Superior temporal gyrus (tissue), 1 donor: ENCODE results near the gene GNAL.
"Not testable (repeated sequence)": the region's sequence is repeated elsewhere in the genome, so short reads cannot be mapped to it uniquely, and the experiment has no call there.

Experiments used
- DNase-seq: peaks from one replicate; pipeline ENCODE4 v3.0.0-alpha.2; 2016; ENCODE audit errors: extremely low spot score

GNAL gene

GRCh38 chr18:11688972-11689668 is at the start of gene GNAL:
Gene GNAL (plus strand): TSS chr18:11689264. CDS start chr18:11689564, 300 bp downstream.
- DNase-seq = peak; percentile 71

DNA sequence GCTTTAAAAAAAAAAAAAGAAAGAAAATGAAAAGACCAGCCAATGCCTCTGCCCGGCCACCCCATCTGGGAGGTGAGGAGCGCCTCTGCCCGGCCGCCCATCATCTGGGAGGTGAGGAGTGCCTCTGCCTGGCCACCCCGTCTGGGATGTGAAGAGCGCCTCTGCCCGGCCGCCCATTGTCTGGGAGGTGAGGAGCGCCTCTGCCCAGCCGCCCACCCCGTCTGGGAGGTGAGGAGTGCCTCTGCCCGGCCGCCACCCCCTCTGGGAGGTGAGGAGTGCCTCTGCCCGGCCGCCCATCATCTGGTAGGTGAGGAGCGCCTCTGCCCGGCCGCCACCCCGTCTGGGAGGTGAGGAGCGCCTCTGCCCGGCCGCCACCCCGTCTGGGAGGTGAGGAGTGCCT is 41.8 kb upstream of the GNAL start:
- DNase-seq = not testable (repeated sequence)

DNA sequence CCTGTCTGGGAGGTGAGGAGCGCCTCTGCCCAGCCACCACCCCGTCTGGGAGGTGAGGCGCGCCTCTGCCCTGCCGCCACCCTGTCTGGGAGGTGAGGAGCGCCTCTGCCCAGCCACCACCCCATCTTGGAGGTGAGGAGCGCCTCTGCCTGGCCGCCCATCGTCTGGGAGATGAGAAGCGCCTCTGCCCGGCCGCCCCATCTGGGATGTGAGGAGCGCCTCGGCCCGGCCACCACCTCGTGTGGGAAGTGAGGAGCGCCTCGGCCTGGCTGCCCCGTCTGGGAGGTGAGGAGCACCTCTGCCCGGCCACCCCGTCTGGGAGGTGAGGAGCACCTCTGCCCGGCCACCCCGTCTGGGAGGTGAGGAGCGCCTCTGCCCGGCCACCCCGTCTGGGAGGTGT is 41.3 kb upstream of the GNAL start:
- DNase-seq = not testable (repeated sequence)

DNA sequence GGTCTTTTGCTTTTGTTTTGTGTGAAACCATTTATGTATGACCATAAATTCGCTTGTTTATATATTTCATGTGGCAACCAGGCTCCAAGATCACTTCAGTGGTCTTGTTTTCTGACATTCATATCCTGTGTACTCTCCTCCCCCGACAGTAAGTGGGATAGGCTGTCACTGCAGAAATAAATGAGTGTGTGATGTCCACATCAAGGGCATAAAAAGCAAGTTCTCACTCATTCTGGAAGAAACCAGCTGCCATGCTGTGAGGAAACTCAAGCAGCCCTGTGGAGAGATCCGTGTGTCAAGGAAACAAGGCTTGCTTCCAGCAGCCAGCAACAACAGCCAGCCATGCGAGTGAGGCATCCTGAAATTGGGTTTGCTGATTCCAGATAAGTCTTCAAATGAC is 39.2 kb upstream of the GNAL start:
- no peak for DNase-seq

DNA sequence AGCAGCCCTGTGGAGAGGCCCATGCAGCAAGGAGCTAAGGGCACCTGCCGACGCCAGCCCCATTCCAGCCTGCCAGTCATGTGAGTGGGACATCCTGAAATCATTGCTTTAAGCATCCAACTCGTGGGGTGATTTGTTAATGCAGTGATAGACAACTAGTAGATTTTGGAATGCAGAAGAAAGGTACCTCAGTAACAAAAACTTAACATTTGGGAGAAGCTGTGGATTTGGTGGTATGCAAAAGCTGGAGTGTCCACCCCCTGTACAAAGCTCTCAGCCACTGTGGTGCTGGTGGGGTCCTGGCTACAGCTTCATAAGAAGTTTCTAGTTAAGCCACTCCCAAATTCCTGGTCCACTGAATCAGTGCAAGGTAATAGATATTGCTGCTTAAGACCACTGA is 37.2 kb upstream of the GNAL start:
- DNase-seq = no peak

DNA sequence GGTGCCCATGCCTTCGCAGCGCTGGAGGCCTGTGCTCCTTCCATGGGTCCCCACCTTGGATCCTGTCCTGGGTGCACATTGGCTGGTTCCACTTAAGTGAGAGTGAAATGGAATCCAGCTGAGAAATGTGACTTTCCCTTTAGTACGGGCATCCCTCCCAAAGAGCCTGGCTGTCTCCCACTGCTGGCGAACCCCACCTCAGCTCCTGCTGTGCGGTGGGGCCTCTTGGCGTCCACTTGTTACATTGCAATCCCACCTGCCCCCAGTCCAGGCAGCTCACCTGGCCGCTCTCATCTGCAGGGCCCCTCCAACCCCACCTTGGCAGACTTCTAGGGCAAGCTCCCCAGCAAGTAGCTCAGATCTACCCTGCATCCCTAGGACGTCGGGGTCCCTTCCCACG is 35.5 kb upstream of the GNAL start:
- no peak for DNase-seq

DNA sequence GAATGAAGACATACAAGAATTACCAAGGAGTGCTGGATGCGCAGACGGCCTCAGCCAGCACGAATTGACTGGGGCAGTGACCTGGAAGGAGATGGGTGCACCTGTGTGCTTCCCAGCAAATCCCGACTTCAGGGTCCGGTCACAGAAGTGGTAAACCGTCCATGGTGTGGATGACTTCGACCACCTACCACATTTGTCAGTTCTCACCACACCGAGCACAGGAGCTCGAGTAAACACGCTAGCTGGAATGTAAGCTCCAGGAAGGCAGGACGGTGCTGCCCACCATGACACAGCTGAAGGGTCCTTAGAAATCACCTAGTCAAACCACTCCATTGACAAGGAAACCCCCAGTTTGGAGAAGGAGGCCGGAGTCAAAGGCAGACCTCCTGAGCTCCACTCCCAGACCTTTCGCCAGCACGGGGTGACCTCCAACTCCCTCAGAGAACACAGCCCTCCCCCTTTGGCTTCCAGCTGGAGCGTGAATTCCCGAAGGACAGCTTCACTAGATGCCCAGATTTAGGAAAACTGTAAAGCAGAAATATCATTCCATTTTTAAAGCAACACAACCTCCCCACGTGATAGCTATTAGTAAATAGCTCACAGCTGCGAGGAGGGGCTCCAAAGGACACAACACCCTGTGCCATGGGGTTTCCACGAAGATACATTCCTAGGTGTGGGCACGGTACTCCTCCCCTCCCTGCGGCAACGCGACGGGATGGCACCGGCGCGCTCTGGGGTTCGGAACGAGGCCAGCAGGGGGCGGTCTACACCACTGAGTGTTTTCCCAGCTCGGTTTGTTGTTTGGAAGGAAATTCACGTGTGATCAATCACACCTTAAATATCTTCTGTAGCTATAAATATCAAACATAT is 34.1 kb upstream of the GNAL start:
- DNase-seq = peak; percentile 72

DNA sequence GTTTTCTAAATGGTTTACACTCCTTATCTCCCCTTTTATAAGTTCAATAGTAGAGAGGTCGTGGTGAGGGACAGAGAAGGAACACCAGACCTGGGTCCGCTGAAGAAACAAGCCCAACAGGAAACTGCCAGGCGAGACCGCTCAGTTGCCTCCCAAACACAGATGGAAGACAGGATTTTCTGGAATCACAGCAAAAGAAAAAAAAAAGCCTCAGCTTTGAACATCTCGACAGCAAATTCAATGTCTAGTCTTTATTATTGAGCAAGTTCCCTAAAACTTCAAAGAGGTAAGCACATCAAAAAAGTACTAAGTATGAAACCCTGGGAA is 33.5 kb upstream of the GNAL start:
- no peak for DNase-seq

DNA sequence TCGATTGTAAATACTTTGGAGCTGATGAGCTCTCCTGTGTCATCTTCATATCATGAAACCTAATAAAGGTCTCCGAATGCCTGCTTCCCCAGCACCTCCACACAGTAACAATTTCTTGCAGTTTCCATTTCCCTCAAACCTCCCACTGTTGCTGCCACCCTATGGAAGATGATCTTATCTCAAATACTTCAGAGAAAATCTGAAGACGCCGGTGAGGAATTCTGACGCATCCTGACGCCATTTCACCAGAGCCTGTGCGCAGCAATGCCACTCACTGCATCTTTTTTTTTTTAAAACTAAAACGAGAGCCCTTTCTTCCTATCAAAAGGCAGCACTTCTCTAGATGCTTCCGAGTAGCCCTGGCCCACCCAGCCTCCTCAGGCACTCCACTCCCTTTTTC is 31.9 kb upstream of the GNAL start:
- DNase-seq = no peak

DNA sequence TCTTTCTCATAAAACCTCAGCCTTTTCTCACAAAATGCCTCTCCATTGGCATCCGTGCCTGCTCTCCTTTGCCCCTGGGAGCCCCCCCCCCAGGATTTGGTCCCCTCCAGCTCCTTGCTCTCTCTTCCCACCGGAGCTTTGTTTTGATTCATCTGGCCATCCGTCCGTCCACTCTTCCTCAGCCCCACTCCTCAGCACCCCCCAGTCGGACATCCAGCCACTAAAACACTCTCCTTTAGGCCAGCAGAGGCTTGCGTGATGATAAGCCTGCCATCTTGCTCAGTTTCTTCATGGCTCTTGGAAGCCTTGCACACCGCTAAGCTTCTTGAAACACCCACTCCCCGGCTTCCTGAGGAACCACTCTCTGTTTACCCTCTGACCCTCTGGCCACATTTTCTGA is 31.5 kb upstream of the GNAL start:
- no peak for DNase-seq

GRCh38 chr18:11658019-11658418 is 31.0 kb upstream of the GNAL start:
- DNase-seq = no peak

- DNase-seq = no peak
Observed at GRCh38 chr18:11658989-11659388, 30.1 kb upstream of the GNAL start.

GRCh38 chr18:11660691-11661090 is 28.4 kb upstream of the GNAL start:
- no peak for DNase-seq

DNA sequence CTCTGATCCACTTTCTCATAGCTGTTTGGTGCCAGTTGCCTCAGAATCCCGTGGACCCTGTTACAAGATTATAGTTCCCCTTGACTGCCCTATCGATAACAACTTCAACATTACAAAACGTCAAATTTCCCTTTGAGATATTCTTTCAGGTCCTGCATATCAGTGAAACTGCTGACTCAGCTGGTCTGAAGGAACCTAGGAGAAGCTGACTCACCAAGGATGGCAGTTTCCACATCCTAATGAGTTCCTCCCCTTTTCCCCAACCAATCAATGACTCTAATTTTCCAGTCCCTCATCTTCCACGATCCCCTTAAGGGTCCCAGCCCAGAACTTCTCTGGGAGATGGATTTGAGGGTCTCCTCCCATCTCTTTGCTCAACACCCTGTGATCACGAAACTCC is 27.6 kb upstream of the GNAL start:
- DNase-seq = no peak

- DNase-seq = no peak
Observed at GRCh38 chr18:11663439-11664029, 25.5 kb upstream of the GNAL start.

DNA sequence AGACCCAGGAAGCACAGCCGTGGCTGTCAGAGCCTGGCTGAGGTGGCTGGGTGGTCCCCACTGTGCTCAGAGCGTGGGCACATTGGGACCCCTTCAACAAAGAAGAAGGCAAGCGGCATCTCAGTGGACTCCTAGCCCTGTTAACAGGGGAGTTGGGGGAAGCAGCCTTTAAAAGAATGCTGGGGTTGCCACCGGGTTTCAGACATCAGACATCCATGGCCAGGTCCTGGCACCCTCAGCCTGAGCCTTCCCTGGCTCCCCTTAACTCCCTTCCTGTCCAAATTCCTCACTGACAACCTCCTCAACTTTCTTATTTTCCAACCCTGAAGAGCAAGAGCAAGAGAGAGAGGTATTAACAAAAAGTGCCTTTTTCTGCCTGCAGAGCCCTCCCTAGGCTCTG is 24.8 kb upstream of the GNAL start:
- DNase-seq = no peak

DNA sequence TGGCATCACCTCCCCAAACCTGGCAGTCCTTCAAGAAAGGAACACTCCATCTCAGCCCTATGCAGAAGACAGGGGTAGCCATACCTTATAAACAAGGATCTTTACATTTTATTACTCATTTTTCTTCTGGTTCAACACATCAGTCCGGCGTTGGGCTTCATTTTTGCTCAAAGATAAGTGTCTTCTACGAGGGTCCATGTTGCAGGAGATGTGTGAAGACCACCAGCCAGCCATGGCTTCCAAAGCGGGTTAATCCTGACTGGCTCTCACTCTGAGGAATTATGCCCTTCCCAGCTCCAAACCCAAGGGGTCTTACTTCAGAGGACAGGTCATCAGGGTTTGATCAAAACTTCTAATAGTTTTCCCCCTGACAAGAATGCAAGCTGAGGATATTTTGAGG is 23.9 kb upstream of the GNAL start:
- DNase-seq = no peak

GRCh38 chr18:11665587-11665986 is 23.5 kb upstream of the GNAL start:
- DNase-seq = no peak

GRCh38 chr18:11666176-11666575 is 22.9 kb upstream of the GNAL start:
- no peak for DNase-seq

- DNase-seq = no peak
Observed at GRCh38 chr18:11666831-11667230, 22.2 kb upstream of the GNAL start.

- no peak for DNase-seq
Observed at GRCh38 chr18:11667578-11667977, 21.5 kb upstream of the GNAL start.

DNA sequence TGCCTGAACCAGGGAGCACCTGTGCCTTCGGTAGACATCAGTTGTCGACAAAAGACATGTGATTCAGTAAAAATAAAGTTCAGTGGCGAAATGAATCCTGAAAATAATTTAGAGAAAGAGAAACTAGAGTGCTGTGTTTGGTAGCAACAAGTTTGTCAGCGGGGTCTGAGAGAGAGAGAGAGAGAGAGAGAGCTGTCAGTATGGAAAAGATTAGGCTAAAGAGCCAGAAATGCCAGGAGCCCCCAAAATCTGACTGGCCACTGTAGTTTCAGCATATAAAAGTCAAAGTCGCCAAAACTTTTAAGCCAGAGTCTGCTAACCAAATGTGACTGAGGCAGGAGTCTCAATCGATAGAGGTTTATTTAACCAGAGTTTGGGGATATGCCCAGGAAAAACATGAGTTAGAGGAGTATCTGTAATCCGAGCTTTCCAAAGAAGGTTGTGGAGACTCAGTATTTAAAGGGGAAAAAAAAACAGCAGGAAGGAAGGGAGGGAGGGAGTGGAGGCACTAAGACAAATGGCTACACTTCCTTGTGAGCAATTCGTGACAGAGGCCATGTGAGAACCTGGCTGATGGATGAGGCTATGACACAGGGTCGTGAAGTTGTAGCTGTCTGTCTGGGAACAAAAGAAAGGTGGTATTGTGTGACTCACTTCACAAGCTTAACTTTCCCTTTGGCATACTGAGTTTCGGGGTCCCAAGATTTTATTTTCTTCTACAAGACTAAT is 20.5 kb upstream of the GNAL start:
- DNase-seq = no peak
